ENCODE measurements around the gene SLC6A11.

The SLC6A11 gene

GRCh38 chr3:10816019-10816862 is at the start of gene SLC6A11:
SLC6A11 (plus strand) TSS chr3:10816228; CDS start chr3:10816266, 38 bp downstream.
- DNase-seq, result no peak

GRCh38 chr3:10768708-10769394 is 47.2 kb upstream of the SLC6A11 start:
- DNase-seq, result no peak

- no peak for DNase-seq
These were observed 45.5 kb upstream of the SLC6A11 start for GRCh38 chr3:10770547-10770946.

- DNase-seq, result no peak
These were observed 45.0 kb upstream of the SLC6A11 start for GRCh38 chr3:10770981-10771380.

GRCh38 chr3:10771486-10772270 is 44.4 kb upstream of the SLC6A11 start:
- DNase-seq, result no peak

GRCh38 chr3:10772271-10773161 is 43.5 kb upstream of the SLC6A11 start:
- peak in 1 of 2 experiments; percentile 29 for DNase-seq

GRCh38 chr3:10774129-10774670 is 41.8 kb upstream of the SLC6A11 start:
- no peak for DNase-seq

- no peak for DNase-seq
These were observed 41.2 kb upstream of the SLC6A11 start for GRCh38 chr3:10774825-10775224.

- DNase-seq, result no peak
These were observed 40.8 kb upstream of the SLC6A11 start for GRCh38 chr3:10775259-10775658.

- DNase-seq, result no peak
These were observed 40.2 kb upstream of the SLC6A11 start for GRCh38 chr3:10775828-10776227.

GRCh38 chr3:10777627-10778026 is 38.4 kb upstream of the SLC6A11 start:
- no peak for DNase-seq

GRCh38 chr3:10778492-10779292 is 37.3 kb upstream of the SLC6A11 start:
- DNase-seq, result no peak

- no peak for DNase-seq
These were observed 36.7 kb upstream of the SLC6A11 start for GRCh38 chr3:10779293-10779805.

GRCh38 chr3:10780243-10780642 is 35.8 kb upstream of the SLC6A11 start:
- no peak for DNase-seq

- DNase-seq, result no peak
These were observed 35.1 kb upstream of the SLC6A11 start for GRCh38 chr3:10780922-10781321.

GRCh38 chr3:10781981-10782380 is 34.0 kb upstream of the SLC6A11 start:
- no peak for DNase-seq

GRCh38 chr3:10783360-10784351 is 32.4 kb upstream of the SLC6A11 start:
- peak; percentile 24 to 33 for DNase-seq

- DNase-seq, result no peak
These were observed 29.4 kb upstream of the SLC6A11 start for GRCh38 chr3:10786640-10787039.

GRCh38 chr3:10788451-10788850 is 27.6 kb upstream of the SLC6A11 start:
- DNase-seq, result no peak

- no peak for DNase-seq
These were observed 25.3 kb upstream of the SLC6A11 start for GRCh38 chr3:10790713-10791112.
